GM18870 (cell line): ENCODE measurements around the gene STK33.
A peak's percentile ranks its signal among the peaks of the same experiment; 100 is the strongest.

Source experiments
- ATAC-seq: cut with Tn5 transposase; IDR thresholded peaks from one replicate; pipeline ENCODE4 v1.9.1; 2021; ENCODE audit warnings: moderate library complexity; ENCODE audit not compliant: unreplicated experiment

Gene STK33

GRCh38 chr11:8593935-8594909 lies at the start of gene STK33:
Gene STK33, minus strand, starts transcription at chr11:8594228. Its CDS starts 119,323 bp downstream, at chr11:8474905.
- ATAC-seq: peak; percentile 76

DNA sequence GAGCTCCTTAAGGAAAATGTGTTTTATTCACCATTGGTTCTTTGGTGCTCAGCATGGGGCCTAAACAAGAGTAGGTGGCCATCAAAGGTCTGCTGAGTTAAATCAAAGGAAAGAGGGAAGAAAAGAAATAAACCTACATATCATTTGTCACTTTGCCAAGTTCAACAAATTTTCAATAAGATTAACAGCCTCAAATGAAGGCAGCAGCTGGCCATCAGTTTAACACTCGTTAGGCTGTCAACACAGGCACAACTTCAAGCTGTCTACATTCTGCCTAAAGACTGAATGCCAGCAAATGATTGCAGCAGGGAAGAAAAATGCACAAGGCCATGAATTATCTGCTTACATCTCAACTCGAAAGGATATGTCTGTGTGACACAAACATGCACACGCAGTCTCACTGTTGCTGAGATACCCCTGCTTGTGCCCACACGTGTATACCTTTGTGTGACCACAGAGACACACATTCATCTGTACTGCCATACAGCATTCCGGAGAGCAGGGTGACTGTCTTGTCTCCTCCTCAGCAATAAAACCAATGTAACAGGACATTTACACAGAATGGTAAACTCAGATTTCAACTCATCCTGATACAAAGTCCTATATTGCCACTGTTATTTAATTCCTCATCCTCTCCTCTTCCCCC lies 48.3 kb upstream of the STK33 start:
- ATAC-seq: no peak

GRCh38 chr11:8641332-8641731 lies 47.3 kb upstream of the STK33 start:
- ATAC-seq: no peak

DNA sequence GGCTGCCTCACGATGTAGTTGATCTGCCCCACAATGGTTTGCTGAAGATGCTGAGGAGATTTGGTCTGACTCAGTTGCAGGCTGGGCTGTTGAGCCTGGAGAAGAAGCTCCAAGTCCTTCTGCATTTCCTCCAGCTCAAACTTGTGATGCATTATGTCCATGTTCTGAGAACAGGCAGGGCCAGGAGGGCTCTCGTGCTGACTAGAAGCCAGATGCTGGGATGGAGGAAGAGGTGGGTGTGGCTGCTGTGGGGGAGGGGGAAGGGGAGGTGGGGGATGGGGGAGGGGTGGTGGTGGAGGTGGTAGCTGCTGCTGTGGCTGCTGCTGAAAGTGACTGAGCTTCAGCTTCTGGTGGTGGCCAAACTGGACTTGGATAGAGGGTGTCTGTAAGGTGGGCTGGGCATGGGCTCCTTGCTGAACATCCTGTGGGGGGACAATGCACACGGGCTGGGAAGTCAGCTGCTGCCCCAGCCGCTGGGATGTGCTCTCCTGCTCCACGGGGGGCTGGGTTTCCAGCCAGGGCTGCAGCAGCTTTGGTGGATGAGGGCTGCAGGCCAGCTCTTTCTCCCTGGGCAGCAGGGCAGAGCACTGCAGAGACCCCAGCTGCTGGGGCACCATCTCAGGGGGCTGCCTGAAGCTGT lies 46.4 kb upstream of the STK33 start:
- ATAC-seq: no peak

GRCh38 chr11:8639655-8640054 lies 45.6 kb upstream of the STK33 start:
- no peak for ATAC-seq

GRCh38 chr11:8638300-8638699 lies 44.3 kb upstream of the STK33 start:
- no peak for ATAC-seq

- ATAC-seq: no peak
Observed at GRCh38 chr11:8636127-8636526, 42.1 kb upstream of the STK33 start.

DNA sequence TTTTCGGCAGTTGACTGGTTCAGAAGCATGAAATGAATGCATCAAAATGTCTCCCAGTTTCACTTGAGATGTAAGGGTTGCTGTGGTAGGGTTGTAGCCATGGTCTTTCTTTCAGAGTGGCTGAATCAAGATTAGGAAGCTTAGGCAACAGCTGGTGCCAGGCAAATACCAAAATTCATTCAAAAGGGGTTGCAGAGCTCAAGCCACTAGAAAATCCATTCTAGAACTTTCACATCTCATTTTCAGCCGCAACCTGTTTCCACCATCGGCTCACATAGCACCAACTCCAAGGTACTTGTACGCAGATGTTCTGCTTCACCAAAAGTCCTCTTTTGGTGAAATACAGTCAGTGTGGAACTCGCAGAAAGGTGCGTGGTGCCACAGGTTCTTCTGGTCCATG lies 40.5 kb upstream of the STK33 start:
- no peak for ATAC-seq

DNA sequence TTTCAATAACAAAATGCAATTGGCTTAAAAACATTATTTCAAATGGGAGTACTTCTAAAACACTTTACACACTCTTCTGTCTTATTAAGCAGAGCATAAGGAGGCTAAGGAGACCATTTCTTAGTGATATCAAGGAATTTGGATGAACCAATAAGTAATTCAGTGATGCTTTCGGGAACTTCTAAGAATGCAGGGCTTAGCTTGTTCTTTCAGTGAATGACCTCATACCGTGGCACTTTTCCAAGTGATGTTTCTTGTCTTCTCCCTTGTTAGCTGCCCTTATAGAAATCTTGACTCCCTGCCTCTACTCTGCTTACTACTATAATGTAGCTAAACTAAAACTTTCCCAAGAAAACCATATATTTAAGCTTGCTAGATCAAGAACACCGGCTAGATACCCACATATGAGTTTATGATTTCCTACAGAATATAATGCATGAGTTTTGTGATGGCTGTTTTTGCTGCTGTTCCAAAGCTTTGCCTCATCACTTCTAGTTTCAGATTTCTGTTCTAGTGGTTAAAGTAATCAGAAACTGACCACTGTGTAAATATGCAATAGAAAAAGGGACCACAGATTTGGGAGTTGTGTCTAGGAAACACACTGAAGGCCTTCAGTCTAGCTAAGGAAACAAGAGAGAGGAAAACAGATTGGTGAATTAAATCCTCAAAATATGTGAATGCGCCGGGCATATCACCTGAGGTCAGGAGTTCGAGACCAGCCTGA lies 37.5 kb upstream of the STK33 start:
- no peak for ATAC-seq

- ATAC-seq: no peak
Observed at GRCh38 chr11:8624698-8625097, 30.7 kb upstream of the STK33 start.

DNA sequence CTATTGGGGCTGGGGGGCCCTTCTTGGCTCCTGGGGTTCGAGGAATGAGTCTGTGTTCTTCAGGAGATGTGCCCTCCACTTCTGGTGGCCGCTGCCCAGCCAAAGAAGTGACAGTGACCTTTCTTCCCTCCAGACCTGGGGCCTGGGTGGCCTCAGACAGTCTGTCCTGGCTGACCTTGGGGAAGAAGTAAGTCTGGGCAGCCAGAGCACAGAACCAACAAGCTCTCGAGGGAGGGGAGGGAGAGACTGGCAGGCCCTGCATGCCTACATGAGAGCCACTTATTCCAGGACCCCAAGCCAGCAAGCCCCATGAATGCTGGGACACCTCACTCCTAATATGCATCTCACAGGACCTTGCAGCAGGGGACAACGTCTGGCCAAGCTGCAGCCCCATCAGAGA lies 27.1 kb upstream of the STK33 start:
- ATAC-seq: no peak

DNA sequence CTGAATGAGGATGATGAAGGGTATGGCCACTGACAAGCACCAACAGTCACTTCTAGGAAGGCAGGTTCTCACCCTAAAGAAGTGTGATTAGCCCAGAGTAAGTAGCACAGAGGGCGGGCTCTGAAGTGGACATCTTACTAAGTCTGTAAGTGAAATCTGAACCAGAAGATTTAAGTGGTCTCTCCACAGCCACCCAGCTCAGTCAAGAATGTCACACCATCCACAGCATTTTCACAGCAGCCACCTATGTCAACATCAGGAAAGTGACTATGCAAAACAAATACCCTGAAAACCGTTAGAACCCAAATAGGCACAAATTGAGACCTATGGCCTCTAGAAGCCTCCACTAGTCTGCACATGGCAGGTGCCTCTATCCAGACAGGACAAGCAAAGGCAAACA lies 23.0 kb upstream of the STK33 start:
- ATAC-seq: no peak

DNA sequence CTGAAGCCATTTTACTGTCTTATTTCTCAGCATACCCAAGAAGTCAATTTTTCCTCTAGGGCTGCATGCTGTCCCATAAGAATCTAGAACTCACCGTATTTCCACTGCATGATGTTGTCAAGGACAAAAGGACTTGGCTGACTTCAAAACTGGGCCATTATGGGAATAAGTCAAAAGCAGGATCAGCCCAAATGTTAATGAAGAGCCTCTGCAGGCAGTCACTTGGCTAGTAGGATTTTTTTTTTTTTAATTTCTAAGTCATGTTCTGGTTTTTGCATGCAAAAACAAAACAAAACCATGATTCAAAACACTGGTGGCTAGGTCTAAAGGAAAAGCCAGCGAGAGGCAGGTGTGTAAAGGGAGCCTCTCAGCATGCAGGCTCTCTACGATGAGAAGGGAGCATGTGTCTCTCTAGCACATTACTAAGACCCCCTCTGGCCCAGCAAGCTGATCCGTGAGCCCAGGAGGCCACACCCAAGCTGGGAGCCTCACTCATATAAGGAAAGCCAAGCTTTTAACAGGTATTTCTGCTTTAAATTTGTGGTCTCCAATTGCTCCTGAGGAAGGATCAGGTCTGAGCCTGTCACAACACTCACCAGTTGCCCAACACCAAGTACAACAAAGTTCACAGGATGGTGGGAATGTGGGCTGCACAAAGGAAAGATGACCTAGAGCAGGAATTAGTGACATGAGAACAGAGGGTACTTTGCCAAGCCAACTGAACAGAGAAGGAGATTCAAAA lies 21.4 kb upstream of the STK33 start:
- no peak for ATAC-seq

- no peak for ATAC-seq
Observed at GRCh38 chr11:8614497-8614896, 20.5 kb upstream of the STK33 start.

DNA sequence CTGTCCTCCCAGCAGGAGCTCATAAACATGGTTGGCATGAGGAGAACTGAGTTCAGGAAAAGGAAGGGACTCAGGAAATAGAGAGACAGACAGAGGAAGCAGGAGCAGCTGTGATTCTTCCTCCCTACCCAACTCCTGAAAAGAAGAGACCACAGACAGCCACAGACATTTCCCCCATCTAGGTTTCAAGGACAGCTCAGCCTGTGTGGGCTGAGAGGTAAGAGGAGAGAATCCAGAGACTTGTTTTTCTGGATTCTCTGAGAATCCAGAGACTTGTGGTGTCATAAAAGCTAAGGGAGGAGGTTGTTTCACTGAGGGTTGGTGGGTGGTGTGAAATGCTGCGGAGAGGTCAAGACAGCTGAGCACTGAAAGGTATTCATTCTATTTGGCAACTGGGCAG lies 19.0 kb upstream of the STK33 start:
- no peak for ATAC-seq

- no peak for ATAC-seq
Observed at GRCh38 chr11:8612522-8612921, 18.5 kb upstream of the STK33 start.

- ATAC-seq: no peak
Observed at GRCh38 chr11:8610532-8611116, 16.6 kb upstream of the STK33 start.

DNA sequence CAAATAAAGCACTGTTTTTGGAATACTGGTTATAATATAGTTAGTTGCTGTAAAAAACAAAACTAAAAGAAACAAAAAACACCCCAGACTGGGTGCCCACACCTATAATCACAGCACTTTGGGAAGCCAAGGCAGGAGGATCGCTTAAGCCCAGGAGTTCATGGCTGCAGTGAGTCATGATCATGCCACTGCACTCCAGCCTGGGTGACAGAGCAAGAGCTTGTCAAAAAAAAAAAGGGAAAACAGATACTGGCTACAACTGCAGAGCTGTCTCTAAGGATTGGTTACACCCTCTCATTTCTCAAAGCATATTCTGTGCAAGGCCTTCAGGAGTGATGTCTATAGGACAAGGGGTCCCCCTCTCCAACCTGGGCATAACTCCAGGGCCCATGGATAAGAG lies 14.6 kb upstream of the STK33 start:
- no peak for ATAC-seq

- no peak for ATAC-seq
Observed at GRCh38 chr11:8605971-8606563, 12.0 kb upstream of the STK33 start.
